Sigmoid colon (tissue), 7 donors: ENCODE data around the gene ABLIM2. TPM values are rescaled to one million over a fixed set of nuclear protein-coding genes. Genes with fewer than 3 reads are reported as not detected.

Experiments
- DNase-seq: peaks from one replicate; pipeline ENCODE4 v3.0.0-alpha.2; 2019
- H3K27ac ChIP-seq, 4 donors: fragments of 200-600 bp; sonication (generic); one replicate each; pipeline ENCODE4 v1.5.1; 2016 to 2019; ENCODE audit warnings: mild to moderate bottlenecking in 1 of 4
- H3K27me3 ChIP-seq, 3 donors: fragments of 200-600 bp; sonication (generic); one replicate each; pipeline ENCODE4 v1.5.1; 2019; ENCODE audit warnings: mild to moderate bottlenecking in 1 of 3
- H3K36me3 ChIP-seq, 4 donors: fragments of 200-600 bp; sonication (generic); one replicate each; pipeline ENCODE4 v1.5.1; 2016 to 2019
- H3K4me1 ChIP-seq, 4 donors: fragments of 200-600 bp; sonication (generic); one replicate each; pipeline ENCODE4 v1.5.1; 2017 to 2019
- H3K4me3 ChIP-seq, 4 donors: fragments of 200-600 bp; sonication (generic); one replicate each; pipeline ENCODE4 v1.5.1; 2017 to 2019; ENCODE audit warnings: mild to moderate bottlenecking in 2 of 4, moderate library complexity in 1 of 4
- H3K9me3 ChIP-seq, 4 donors: fragments of 200-600 bp in 3 of 4; sonication (generic) in 3 of 4; one replicate each; pipeline versions ENCODE4 v1.5.1 to v1.6.1; 2013 to 2019
- CTCF ChIP-seq, 4 experiments: fragments of 450-650 bp in 3 of 4; fragments of 200-600 bp in 1 of 4; IDR thresholded peaks; one replicate each; pipeline ENCODE4 v1.5.1; 2016 to 2019; ENCODE audit warnings: antibody characterized with exemption in 4 of 4, mild to moderate bottlenecking in 3 of 4, moderate library complexity in 2 of 4
- EP300 ChIP-seq, 4 donors: sonication (generic); formaldehyde crosslinking; IDR thresholded peaks; one replicate each; pipeline ENCODE4 v1.6.1; 2017; ENCODE audit warnings: antibody characterized with exemption in 4 of 4
- POLR2A ChIP-seq, 2 donors: fragments of 450-650 bp; IDR thresholded peaks; one replicate each; pipeline ENCODE4 v1.6.1; 2016; ENCODE audit warnings: antibody characterized with exemption in 2 of 2, mild to moderate bottlenecking in 2 of 2, moderate library complexity in 2 of 2
- POLR2AphosphoS5 ChIP-seq, 4 donors: sonication (generic); formaldehyde crosslinking; IDR thresholded peaks; one replicate each; pipeline ENCODE4 v1.6.1; 2017; ENCODE audit warnings: antibody characterized with exemption in 4 of 4
- WGBS, 2 donors: extraction: QIAGEN DNeasy Blood & Tissue Kit; methylation state at CpG; one replicate each; pipeline ENCODE4 v1.1.7; 2013; 5-methylcytosine and 5-hydroxymethylcytosine counted together
- intact Hi-C: fragments of 100-400 bp; cut with DNase I; formaldehyde crosslinking; loops from one replicate; pipeline ENCODE4 v1.15.1; 2023
- polyA plus RNA-seq, 3 donors: library from polyadenylated mRNA; stranded (reverse); fragments of 200-250 nt; gene quantifications; one replicate each; pipeline ENCODE4 v1.2.3, GENCODE V29; 2013
- total RNA-seq, 4 donors: library from RNA; depleted of rRNA; stranded (reverse); fragments of >200 nt; gene quantifications; one replicate each; pipeline ENCODE4 v1.1.0, GENCODE V29; 2016
- donor health status: healthy with polysubstance abuse.
- donor health status: Bipolar disorder and iron deficiency.
- donor health status: healthy.

The ABLIM2 gene
- total and polyA plus RNA-seq, 7 donors: 3.1 to 15.0 (median 7.4) TPM

GRCh38 chr4:8123870-8124269 lies 34.7 kb downstream of the ABLIM2 start:
- TF ChIP-seq POLR2AphosphoS5 (IDR thresholded peaks at IDR 0.05): no peak
- no peak for TF ChIP-seq POLR2A (IDR thresholded peaks at IDR 0.05)
- no peak for TF ChIP-seq EP300 (IDR thresholded peaks at IDR 0.05)
- TF ChIP-seq CTCF (IDR thresholded peaks at IDR 0.05): no peak
- Histone ChIP-seq H3K36me3 (no peaks in the 10 kb centered on the region), H3K4me3 (no peak overlapping the region), H3K27ac (no peak overlapping the region), H3K27me3 (no peaks in the 10 kb centered on the region), H3K4me1 (no peaks in the 10 kb centered on the region), H3K9me3 (no peaks in the 10 kb centered on the region)
- intact Hi-C loops: no loop called here
- 63 to 87% methylated on average over 5 of the region's 5 CpGs for WGBS, 2 donors
- no peak for DNase-seq

- Histone ChIP-seq H3K36me3 (no peaks in the 10 kb centered on the region), H3K9me3 (no peaks in the 10 kb centered on the region), H3K4me1 (no peaks in the 10 kb centered on the region), H3K27me3 (no peaks in the 10 kb centered on the region), H3K27ac (no peak overlapping the region), H3K4me3 (no peak overlapping the region)
- DNase-seq: no peak
- TF ChIP-seq CTCF (IDR thresholded peaks at IDR 0.05): no peak
- intact Hi-C loops: no loop called here
- WGBS, 2 donors: 65 to 79% methylated on average over 8 of the region's 8 CpGs
Measured at GRCh38 chr4:8123389-8123788, 35.2 kb downstream of the ABLIM2 start.

- H3K9me3 ChIP-seq: no peaks in the 10 kb centered on the region
- no peaks in the 10 kb centered on the region for H3K27me3 ChIP-seq
- no peak for TF ChIP-seq CTCF (IDR thresholded peaks at IDR 0.05)
- no peak for TF ChIP-seq EP300 (IDR thresholded peaks at IDR 0.05)
- TF ChIP-seq POLR2AphosphoS5 (IDR thresholded peaks at IDR 0.05): no peak
- no peak for TF ChIP-seq POLR2A (IDR thresholded peaks at IDR 0.05)
- no peak overlapping the region for H3K4me3 ChIP-seq
- 90 to 95% methylated on average over 10 of the region's 10 CpGs for WGBS, 2 donors
- intact Hi-C loops: no loop called here
- peaks cover 0 to 5% (median 2%) of the 10 kb centered on the region in 4 donors for H3K4me1 ChIP-seq
- DNase-seq: no peak
- H3K27ac ChIP-seq: no peak overlapping the region
- no peaks in the 10 kb centered on the region for H3K36me3 ChIP-seq
Measured at GRCh38 chr4:8122746-8123145, 35.9 kb downstream of the ABLIM2 start.

GRCh38 chr4:8121292-8122015 lies 37.2 kb downstream of the ABLIM2 start:
- Histone ChIP-seq H3K27ac (no peak overlapping the region), H3K27me3 (no peaks in the 10 kb centered on the region), H3K9me3 (no peaks in the 10 kb centered on the region), H3K4me1 (peaks cover 0 to 8% (median 4%) of the 10 kb centered on the region in 4 donors), H3K4me3 (no peak overlapping the region), H3K36me3 (no peaks in the 10 kb centered on the region)
- DNase-seq: no peak
- 90 to 94% methylated on average over 16 of the region's 16 CpGs for WGBS, 2 donors
- intact Hi-C loops: no loop called here
- TF ChIP-seq EP300 (IDR thresholded peaks at IDR 0.05) (no peak), POLR2AphosphoS5 (IDR thresholded peaks at IDR 0.05) (no peak), CTCF (IDR thresholded peaks at IDR 0.05) (no peak)

- Histone ChIP-seq H3K27me3 (no peaks in the 10 kb centered on the region), H3K36me3 (no peaks in the 10 kb centered on the region), H3K27ac (no peak overlapping the region), H3K9me3 (no peaks in the 10 kb centered on the region), H3K4me1 (peaks cover 0 to 8% (median 4%) of the 10 kb centered on the region in 4 donors), H3K4me3 (no peak overlapping the region)
- intact Hi-C loops: no loop called here
- no peak for DNase-seq
- 77 to 86% methylated on average over 12 of the region's 12 CpGs for WGBS, 2 donors
- TF ChIP-seq CTCF (IDR thresholded peaks at IDR 0.05): no peak
- TF ChIP-seq EP300 (IDR thresholded peaks at IDR 0.05): no peak
Measured at GRCh38 chr4:8120501-8120900, 38.1 kb downstream of the ABLIM2 start.
